Panc1 (cell line): Measurements from ENCODE around the gene MCAM. TPM values are rescaled to one million over a fixed set of nuclear protein-coding genes. Genes with fewer than 3 reads are reported as not detected.
A peak's percentile ranks its signal among the peaks of the same experiment; 100 is the strongest.

Experiments used
- ATAC-seq: fragments of 200-7000 bp; cut with Tn5 transposase; 2 replicates; pipeline ENCODE4 v1.9.1; 2020; ENCODE audit warnings: mild to moderate bottlenecking, moderate library complexity
- BruUV-seq: library from RNA; stranded (reverse); fragments of 400-500 nt; replicated peaks from 2 replicates; lab custom pipeline; 2021; lab: Mats Ljungman, UMichigan
- CTCF ChIA-PET: fragments of 300-600 bp; sonication (Branson Sonifier 250); formaldehyde crosslinking; loops from one replicate; lab custom pipeline; 2022; ENCODE audit warnings: antibody characterized with exemption; lab: Charles Lee
- POLR2A ChIA-PET: fragments of 300-600 bp; sonication (Branson Sonifier 250); formaldehyde crosslinking; loops from one replicate; lab custom pipeline; 2022; ENCODE audit warnings: antibody characterized with exemption; lab: Charles Lee
- DNase-seq: peaks from one replicate; pipeline ENCODE4 v3.0.0-alpha.2; 2010; ENCODE audit warnings: low read depth, low spot score
- H3K27ac ChIP-seq: 2 replicates; pipeline ENCODE4 v1.5.1; 2011; ENCODE audit warnings: mild to moderate bottlenecking, low read length, inconsistent platforms
- H3K27me3 ChIP-seq: fragments of 200-500 bp; sonication (Bioruptor generic); 2 replicates; pipeline ENCODE4 v1.6.0; 2014; ENCODE audit warnings: low read length, inconsistent platforms; ENCODE audit not compliant: control insufficient read depth, insufficient read depth
- H3K36me3 ChIP-seq: fragments of 200-500 bp; sonication (Bioruptor generic); 2 replicates; pipeline ENCODE4 v1.5.1; 2014; ENCODE audit warnings: inconsistent platforms, mild to moderate bottlenecking, low read length, moderate library complexity; ENCODE audit not compliant: control insufficient read depth, insufficient read depth
- H3K4me1 ChIP-seq: 2 replicates; pipeline ENCODE4 v1.5.1; 2011; ENCODE audit warnings: inconsistent platforms, mild to moderate bottlenecking, low read length, moderate library complexity; ENCODE audit not compliant: control insufficient read depth, insufficient read depth
- H3K4me3 ChIP-seq, 2 experiments: 2 replicates each; pipeline ENCODE4 v1.5.1; 2011 to 2012; ENCODE audit warnings: low read depth in 2 of 2, low read length in 2 of 2, mild to moderate bottlenecking in 2 of 2, inconsistent platforms in 1 of 2, moderate library complexity in 1 of 2
- H3K9me3 ChIP-seq: fragments of 200-500 bp; sonication (Bioruptor generic); 2 replicates; pipeline ENCODE4 v1.5.1; 2014; ENCODE audit warnings: low read depth, mild to moderate bottlenecking, inconsistent platforms, low read length, moderate library complexity; ENCODE audit not compliant: control insufficient read depth, insufficient read depth
- CTCF ChIP-seq: fragments of 450-650 bp; IDR thresholded peaks from 2 replicates; pipeline ENCODE4 v1.5.1; 2017; ENCODE audit warnings: mild to moderate bottlenecking
- POLR2AphosphoS5 ChIP-seq: IDR thresholded peaks from 2 replicates; pipeline ENCODE4 v1.6.1; 2012; ENCODE audit warnings: mild to moderate bottlenecking, low read depth, low read length, moderate library complexity
- REST ChIP-seq, 2 experiments: IDR thresholded peaks; 2 replicates each; pipeline ENCODE4 v1.6.1; 2011 to 2012; ENCODE audit warnings: low read depth in 2 of 2, control low read depth in 1 of 2, low read length in 1 of 2, mild to moderate bottlenecking in 1 of 2, moderate library complexity in 1 of 2; ENCODE audit not compliant: insufficient read depth in 1 of 2
- SIN3A ChIP-seq: IDR thresholded peaks from 2 replicates; pipeline ENCODE4 v1.6.1; 2012; ENCODE audit warnings: low read depth, mild to moderate bottlenecking, low read length, moderate library complexity, borderline replicate concordance; ENCODE audit not compliant: insufficient read depth
- TCF7L2 ChIP-seq: IDR thresholded peaks from 2 replicates; pipeline ENCODE4 v1.6.1; 2011; ENCODE audit warnings: mild to moderate bottlenecking, low read depth, low read length, inconsistent platforms
- in situ Hi-C: cut with HindIII; loops from 2 replicates; pipeline ENCODE4 v1.10.0; 2016; ENCODE audit warnings: low sequenced_read_pairs, low pct_unique_long_range_greater_than_20kb
- intact Hi-C: fragments of 100-400 bp; cut with micrococcal nuclease; formaldehyde crosslinking; loops from one replicate; pipeline ENCODE4 v1.10.0; 2022; ENCODE audit not compliant: unreplicated experiment
- total RNA-seq: library from RNA; stranded (reverse); gene quantifications from one replicate; pipeline ENCODE4 v1.2.1, GENCODE V29; 2021; ENCODE audit not compliant: unreplicated experiment

MCAM gene
- total RNA-seq, 1 experiment from 2014 or later = 27.2 TPM

GRCh38 chr11:119335091-119335654 is 18.2 kb upstream of the MCAM start:
- TF ChIP-seq POLR2AphosphoS5 = no peak
- no TSS peak for BruUV-seq
- Histone ChIP-seq H3K36me3 (no peaks in the 10 kb centered on the region), H3K9me3 (no peaks in the 10 kb centered on the region), H3K27me3 (no peaks in the 10 kb centered on the region), H3K27ac (peak overlapping the region; percentile 98), H3K4me1 (peaks cover 40% of the 10 kb centered on the region), H3K4me3 (peak overlapping the region; percentile 84 to 95)
- CTCF ChIA-PET = interaction anchor here (2.1 kb wide), 1 partner anchor 39 kb away, joined by 6 read pairs; no protein-coding TSS in a partner anchor
- ATAC-seq (no peak), DNase-seq (no peak)
- in situ Hi-C loops = no loop called here
- POLR2A ChIA-PET = interaction anchor here (0.6 kb wide), 1 partner anchor 302 kb away, joined by 10 read pairs; no protein-coding TSS in a partner anchor
- intact Hi-C loops = loop anchor here (5.0 kb wide), 1 partner anchor 37 kb away; no protein-coding TSS in a partner anchor

- Histone ChIP-seq H3K4me1 (peaks cover 40% of the 10 kb centered on the region), H3K9me3 (no peaks in the 10 kb centered on the region), H3K27ac (peak within 1 kb of the TSS; percentile 98), H3K4me3 (peak within 1 kb of the TSS; percentile 84 to 95), H3K36me3 (no peaks in the 10 kb centered on the region), H3K27me3 (no peaks in the 10 kb centered on the region)
- TSS peak; percentile 91 for BruUV-seq
- ChIA-PET POLR2A (interaction anchor here (0.6 kb wide), 1 partner anchor 301 kb away, joined by 10 read pairs; no protein-coding TSS in a partner anchor), CTCF (interaction anchor here (0.5 to 2.1 kb wide), 5 partner anchors 10 to 344 kb away, joined by 3 to 6 read pairs (median 3); no protein-coding TSS in a partner anchor)
- DNase-seq = peak; percentile 94
- intact Hi-C loops (no loop called here), in situ Hi-C loops (no loop called here)
- TF ChIP-seq POLR2AphosphoS5 = peak; percentile 90
- no peak for TF ChIP-seq CTCF
- TF ChIP-seq REST (IDR thresholded peaks at IDR 0.05; ENCODE audit: insufficient read depth in 1 of 2, low read depth in 2 of 2, low read length in 1 of 2) = no peak; a peak in 1 of 4 replicates
- peak; percentile 50; the same call in 1 of the 2 replicates for TF ChIP-seq TCF7L2
- TF ChIP-seq SIN3A = 0 out of 2 replicates have a peak, but pooled peaks have one; percentile 46
- ATAC-seq = peak; percentile 85
These were observed 17.4 kb upstream of the MCAM start, which contains the start of gene RNF26 for GRCh38 chr11:119334174-119334930. TSS of gene RNF26 (plus strand) at chr11:119334527. CDS start at chr11:119335123, 596 bp downstream.
